ENCODE measurements around the gene UBE2N. TPM values are rescaled to one million over a fixed set of nuclear protein-coding genes. Genes with fewer than 3 reads are reported as not detected.

The UBE2N gene
- total RNA-seq, 1 experiment from 2014 or later = 205 TPM

DNA sequence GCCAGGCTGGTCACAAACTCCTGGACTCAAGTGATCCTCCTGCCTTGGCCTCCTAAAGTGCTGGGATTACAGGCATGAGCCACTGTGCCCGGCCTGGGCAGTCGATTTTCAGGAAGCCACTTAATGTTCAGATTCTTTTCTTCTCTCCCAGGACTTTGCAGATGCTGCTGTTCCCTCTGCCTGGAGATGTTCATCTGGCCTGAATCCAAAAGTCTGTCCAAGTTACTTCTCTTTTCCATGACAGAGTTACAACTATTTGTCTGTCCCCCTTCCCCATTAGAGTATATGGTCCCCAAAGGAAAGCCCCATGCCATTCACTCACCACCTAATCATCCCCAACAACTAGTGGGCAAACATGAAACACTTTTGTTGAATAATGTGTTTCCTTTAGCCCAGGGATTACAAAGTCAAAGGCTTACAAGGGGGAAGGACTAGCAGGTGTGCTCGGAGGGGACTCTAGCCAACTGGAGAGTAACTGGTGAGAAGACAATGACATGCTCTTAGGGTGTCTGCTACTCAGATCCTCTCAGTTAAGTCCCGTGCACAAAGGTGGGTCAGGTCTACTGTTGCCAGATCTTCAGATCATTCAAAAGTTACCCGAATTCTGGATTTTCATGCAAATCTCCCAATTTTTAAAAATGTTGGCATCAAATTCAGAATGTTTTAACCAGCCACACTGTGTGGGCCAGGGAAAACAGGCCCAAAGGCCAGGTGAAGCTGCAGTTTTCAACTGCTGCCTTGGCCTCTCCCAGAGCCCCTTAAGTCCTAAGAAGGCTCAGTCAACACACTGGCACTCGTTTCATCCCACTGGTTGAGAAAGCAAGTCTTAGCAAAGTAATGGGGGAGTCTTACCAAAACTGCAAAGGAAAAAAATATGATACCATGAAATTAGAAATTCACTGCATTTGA lies 34.4 kb downstream of the UBE2N start:
- no peak for DNase-seq
- Histone ChIP-seq H3K9me2 (replicated peaks; ENCODE audit: low read length) (no peaks in the 10 kb centered on the region), H4K20me1 (ENCODE audit: low read length) (peaks cover 8% of the 10 kb centered on the region; the same call in 1 of the 2 replicates), H3K79me2 (ENCODE audit: low read length) (peaks cover 13% of the 10 kb centered on the region), H3K9ac (ENCODE audit: low read length) (no peak overlapping the region), H3K36me3 (ENCODE audit: low read depth, low read length) (peaks cover 26% of the 10 kb centered on the region), H3K4me3 (ENCODE audit: low read length) (no peak overlapping the region), H3K27me3 (ENCODE audit: low read length) (no peaks in the 10 kb centered on the region), H3K9me3 (ENCODE audit: low read length) (no peaks in the 10 kb centered on the region), H3K4me2 (ENCODE audit: low read length) (no peak overlapping the region), H3K27ac (ENCODE audit: low read length) (no peak overlapping the region), H3K4me1 (ENCODE audit: insufficient read depth, low read length) (no peaks in the 10 kb centered on the region), H2AFZ (ENCODE audit: low read length) (no peak overlapping the region), H3F3A (ENCODE audit: low read length, unreplicated experiment) (no peaks in the 10 kb centered on the region)
- intact Hi-C loops (cut with micrococcal nuclease) = no loop called here
- no peak for ATAC-seq
- BruUV-seq (replicated peaks) = no TSS peak
- TF ChIP-seq EZH2phosphoT487 (IDR thresholded peaks at IDR 0.05; ENCODE audit: borderline replicate concordance, low read length) (no peak), EZH2 (IDR thresholded peaks at IDR 0.05; ENCODE audit: low read length, unreplicated experiment) (no peak)
- TF ChIP-seq, protein P1, sequence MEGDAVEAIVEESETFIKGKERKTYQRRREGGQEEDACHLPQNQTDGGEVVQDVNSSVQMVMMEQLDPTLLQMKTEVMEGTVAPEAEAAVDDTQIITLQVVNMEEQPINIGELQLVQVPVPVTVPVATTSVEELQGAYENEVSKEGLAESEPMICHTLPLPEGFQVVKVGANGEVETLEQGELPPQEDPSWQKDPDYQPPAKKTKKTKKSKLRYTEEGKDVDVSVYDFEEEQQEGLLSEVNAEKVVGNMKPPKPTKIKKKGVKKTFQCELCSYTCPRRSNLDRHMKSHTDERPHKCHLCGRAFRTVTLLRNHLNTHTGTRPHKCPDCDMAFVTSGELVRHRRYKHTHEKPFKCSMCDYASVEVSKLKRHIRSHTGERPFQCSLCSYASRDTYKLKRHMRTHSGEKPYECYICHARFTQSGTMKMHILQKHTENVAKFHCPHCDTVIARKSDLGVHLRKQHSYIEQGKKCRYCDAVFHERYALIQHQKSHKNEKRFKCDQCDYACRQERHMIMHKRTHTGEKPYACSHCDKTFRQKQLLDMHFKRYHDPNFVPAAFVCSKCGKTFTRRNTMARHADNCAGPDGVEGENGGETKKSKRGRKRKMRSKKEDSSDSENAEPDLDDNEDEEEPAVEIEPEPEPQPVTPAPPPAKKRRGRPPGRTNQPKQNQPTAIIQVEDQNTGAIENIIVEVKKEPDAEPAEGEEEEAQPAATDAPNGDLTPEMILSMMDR (conservative IDR thresholded peaks at IDR 0.05; ENCODE audit: low read depth, low read length) = no peak
- POLR2A ChIA-PET (ENCODE audit: unreplicated experiment) = no interaction called here
- CTCF ChIA-PET = no interaction called here

DNA sequence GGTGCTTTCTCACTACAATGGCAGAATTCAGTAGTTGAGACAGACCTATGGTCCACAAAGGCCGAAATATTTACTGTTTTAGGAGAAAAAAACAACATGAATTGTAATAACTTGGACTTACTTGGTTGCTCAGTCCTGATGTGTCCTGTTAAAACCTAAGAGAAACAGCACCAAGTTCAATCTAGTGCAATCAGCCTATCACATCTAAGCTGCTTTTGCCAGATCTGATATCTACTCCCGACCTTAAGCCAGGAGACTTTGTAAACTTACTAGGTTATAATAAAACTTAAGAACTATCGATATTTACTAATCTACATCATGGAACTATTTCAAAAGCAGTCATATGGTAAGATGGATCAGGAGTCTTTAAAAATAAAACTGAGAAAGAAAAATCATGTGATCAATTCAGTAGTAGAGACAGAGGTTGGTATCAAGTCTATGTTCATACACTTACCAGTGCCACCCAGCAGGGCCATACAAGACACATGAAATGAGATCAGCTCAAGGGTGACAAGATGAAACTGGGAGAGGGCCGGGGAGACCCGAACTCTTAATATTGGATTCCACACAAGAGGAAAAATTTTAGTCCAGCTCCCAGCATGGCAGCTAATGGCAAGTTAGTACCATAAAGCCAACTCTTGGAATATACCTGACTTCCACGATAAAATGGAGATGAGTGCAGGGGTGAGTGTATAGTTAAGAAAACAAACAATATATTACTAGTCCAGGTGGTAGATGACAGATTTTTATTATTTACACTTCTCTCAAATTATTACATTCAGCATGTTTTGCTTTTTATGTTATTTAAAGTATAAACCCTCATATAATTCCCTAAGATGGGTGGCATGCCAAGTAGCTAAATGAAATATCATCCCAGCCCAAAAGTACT lies 36.5 kb downstream of the UBE2N start:
- Histone ChIP-seq H3K27ac (ENCODE audit: low read length) (no peak overlapping the region), H3K9me2 (replicated peaks; ENCODE audit: low read length) (no peaks in the 10 kb centered on the region), H3K4me2 (ENCODE audit: low read length) (no peak overlapping the region), H3K27me3 (ENCODE audit: low read length) (no peaks in the 10 kb centered on the region), H4K20me1 (ENCODE audit: low read length) (no peaks in the 10 kb centered on the region), H3K4me1 (ENCODE audit: insufficient read depth, low read length) (no peaks in the 10 kb centered on the region), H3K4me3 (ENCODE audit: low read length) (no peak overlapping the region), H3K9me3 (ENCODE audit: low read length) (no peaks in the 10 kb centered on the region), H2AFZ (ENCODE audit: low read length) (no peak overlapping the region), H3K79me2 (ENCODE audit: low read length) (no peaks in the 10 kb centered on the region; the same call in 1 of the 2 replicates), H3K9ac (ENCODE audit: low read length) (no peak overlapping the region), H3K36me3 (ENCODE audit: low read depth, low read length) (peaks cover 23% of the 10 kb centered on the region), H3F3A (ENCODE audit: low read length, unreplicated experiment) (no peaks in the 10 kb centered on the region)
- TF ChIP-seq EZH2phosphoT487 (IDR thresholded peaks at IDR 0.05; ENCODE audit: borderline replicate concordance, low read length) = no peak
- ChIA-PET POLR2A (ENCODE audit: unreplicated experiment) (no interaction called here), CTCF (no interaction called here)
- intact Hi-C loops (cut with micrococcal nuclease) = no loop called here
- DNase-seq (no peak), ATAC-seq (peak; percentile 8; the same call in 1 of the 2 replicates)
- no TSS peak for BruUV-seq (replicated peaks)

DNA sequence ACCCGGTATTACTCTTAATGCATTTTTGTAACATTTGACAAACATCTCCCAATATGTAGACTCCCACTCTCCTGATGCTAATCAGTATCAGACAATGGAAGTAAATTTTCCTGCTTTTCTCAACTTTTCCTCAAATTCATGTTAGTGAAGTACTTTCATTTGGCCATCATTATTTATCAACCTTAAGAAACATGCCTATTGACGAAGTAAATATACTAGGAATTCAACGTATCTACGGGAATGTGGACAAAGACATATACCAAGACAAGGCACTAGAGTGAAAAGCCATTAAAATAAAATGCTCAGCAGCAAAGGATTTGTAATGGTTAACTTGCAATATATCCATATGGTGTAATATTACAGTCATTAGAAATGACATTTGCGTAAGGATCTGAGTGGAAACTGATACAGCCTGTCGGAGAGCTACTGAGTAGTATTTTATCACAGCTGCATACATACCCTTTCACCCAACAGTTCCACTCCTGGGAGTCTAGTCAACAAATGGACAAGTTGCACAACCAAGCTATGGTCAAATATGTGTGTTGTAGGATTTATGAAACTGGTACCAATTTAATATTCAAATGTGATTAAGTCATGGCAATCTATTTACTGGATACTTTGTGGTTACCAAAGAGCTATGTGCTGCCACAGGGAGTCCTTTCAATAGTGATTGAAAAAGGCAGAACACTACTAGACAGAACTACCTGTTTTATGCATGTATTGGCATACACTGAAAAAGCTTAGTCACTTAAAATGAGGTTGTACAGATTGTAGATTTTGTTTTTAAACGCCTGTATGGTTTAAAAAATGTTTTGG lies 37.6 kb downstream of the UBE2N start:
- Histone ChIP-seq H2AFZ (ENCODE audit: low read length) (no peak overlapping the region), H4K20me1 (ENCODE audit: low read length) (no peaks in the 10 kb centered on the region), H3K79me2 (ENCODE audit: low read length) (no peaks in the 10 kb centered on the region), H3K9ac (ENCODE audit: low read length) (no peak overlapping the region), H3K9me3 (ENCODE audit: low read length) (no peaks in the 10 kb centered on the region), H3K36me3 (ENCODE audit: low read depth, low read length) (peaks cover 18% of the 10 kb centered on the region), H3K4me3 (ENCODE audit: low read length) (no peak overlapping the region), H3K27ac (ENCODE audit: low read length) (no peak overlapping the region), H3F3A (ENCODE audit: low read length, unreplicated experiment) (no peaks in the 10 kb centered on the region), H3K9me2 (replicated peaks; ENCODE audit: low read length) (no peaks in the 10 kb centered on the region), H3K4me2 (ENCODE audit: low read length) (no peak overlapping the region), H3K4me1 (ENCODE audit: insufficient read depth, low read length) (no peaks in the 10 kb centered on the region), H3K27me3 (ENCODE audit: low read length) (no peaks in the 10 kb centered on the region)
- CTCF ChIA-PET = no interaction called here
- TF ChIP-seq EZH2phosphoT487 (IDR thresholded peaks at IDR 0.05; ENCODE audit: borderline replicate concordance, low read length) = no peak
- TF ChIP-seq, protein P1 (conservative IDR thresholded peaks at IDR 0.05; ENCODE audit: low read depth, low read length) = no peak
- no peak for TF ChIP-seq EZH2 (IDR thresholded peaks at IDR 0.05; ENCODE audit: low read length, unreplicated experiment)
- intact Hi-C loops (cut with micrococcal nuclease) = no loop called here
- ATAC-seq (no peak), DNase-seq (no peak)
- no TSS peak for BruUV-seq (replicated peaks)
- POLR2A ChIA-PET (ENCODE audit: unreplicated experiment) = no interaction called here

All from PC-3 (cell line).